ENCODE measurements around the gene HMOX2.

HMOX2 gene

GRCh38 chr16:4501071-4501478 lies 24.9 kb downstream of the HMOX2 start:
- intact Hi-C loops (cut with micrococcal nuclease): no loop called here
- Mint-ChIP-seq H3K9me3 (no peaks in the 10 kb centered on the region), H3K4me3 (no peak overlapping the region), H3K4me1 (ENCODE audit: low read depth) (peaks cover 42% of the 10 kb centered on the region), H3K27me3 (no peaks in the 10 kb centered on the region), H3K27ac (no peak overlapping the region), H3K36me3 (ENCODE audit: low read depth) (peaks cover 35% of the 10 kb centered on the region)

DNA sequence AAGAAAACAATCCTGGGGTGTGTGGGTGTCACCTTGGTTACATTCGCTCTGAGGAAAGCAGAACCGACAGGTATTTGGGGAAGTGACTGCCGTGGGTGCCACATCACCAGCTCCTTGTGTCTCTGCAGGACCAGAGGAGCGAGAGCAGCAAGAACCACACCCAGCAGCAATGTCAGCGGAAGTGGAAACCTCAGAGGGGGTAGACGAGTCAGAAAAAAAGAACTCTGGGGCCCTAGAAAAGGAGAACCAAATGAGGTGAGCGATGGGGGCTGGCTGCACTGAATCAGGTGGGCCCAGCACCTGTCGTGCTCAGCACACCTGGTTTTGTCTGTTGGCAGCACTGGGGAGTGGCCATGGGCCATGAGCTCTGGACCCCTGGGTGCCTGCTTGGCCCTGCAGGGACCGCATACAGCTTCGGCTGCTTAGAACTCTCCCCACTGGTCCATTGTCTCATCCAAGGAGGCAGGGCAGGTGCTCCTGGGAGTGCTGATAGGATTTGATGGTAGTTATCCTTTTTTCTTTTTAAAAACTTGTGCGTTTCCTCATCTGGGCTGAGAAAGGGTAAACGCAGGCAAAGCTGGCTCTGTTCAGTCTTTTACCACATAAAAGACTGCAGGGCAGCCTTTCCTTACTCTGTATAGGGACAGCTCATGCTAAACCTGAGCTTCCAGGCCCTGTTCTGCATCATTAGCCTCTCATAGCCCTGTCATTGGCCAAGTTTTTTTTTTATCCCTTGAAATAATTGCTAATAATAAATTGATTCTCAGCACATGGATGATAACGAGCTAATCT lies 29.4 kb downstream of the HMOX2 start:
- no peak overlapping the region for H3K4me3 Mint-ChIP-seq
- H3K4me1 Mint-ChIP-seq (ENCODE audit: low read depth): peaks cover 55% of the 10 kb centered on the region
- peaks cover 48% of the 10 kb centered on the region for H3K36me3 Mint-ChIP-seq (ENCODE audit: low read depth)
- peak overlapping the region; percentile 39 for H3K27ac Mint-ChIP-seq
- no peaks in the 10 kb centered on the region for H3K9me3 Mint-ChIP-seq
- no peaks in the 10 kb centered on the region for H3K27me3 Mint-ChIP-seq
- intact Hi-C loops (cut with micrococcal nuclease): loop anchor here (1.0 to 5.0 kb wide), 3 partner anchors 43 to 177 kb away; no protein-coding TSS in a partner anchor

DNA sequence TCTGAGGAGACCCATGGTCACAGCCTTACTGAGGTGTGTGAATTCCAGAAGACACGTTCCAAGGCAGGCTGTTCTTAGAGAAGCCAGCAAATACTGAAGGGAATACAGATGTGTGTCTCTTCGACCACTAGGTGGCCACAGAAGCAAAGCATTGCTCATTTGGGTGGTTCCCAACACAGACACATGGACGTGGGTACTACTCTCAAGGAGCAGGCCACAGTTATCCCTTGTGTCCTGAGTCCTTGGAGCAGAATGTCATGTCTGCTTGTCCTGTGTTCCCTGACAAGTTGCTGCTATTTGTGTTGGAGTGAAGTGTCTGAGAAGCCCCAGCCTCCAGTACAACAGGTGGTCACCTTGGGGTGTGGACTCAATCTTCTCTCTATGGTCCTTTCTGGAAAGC lies 30.3 kb downstream of the HMOX2 start:
- Mint-ChIP-seq H3K4me3 (no peak overlapping the region), H3K27ac (peak overlapping the region; percentile 21), H3K27me3 (no peaks in the 10 kb centered on the region), H3K36me3 (ENCODE audit: low read depth) (peaks cover 57% of the 10 kb centered on the region), H3K4me1 (ENCODE audit: low read depth) (peaks cover 55% of the 10 kb centered on the region), H3K9me3 (no peaks in the 10 kb centered on the region)
- intact Hi-C loops (cut with micrococcal nuclease): loop anchor here (1.0 to 5.0 kb wide), 3 partner anchors 42 to 176 kb away; no protein-coding TSS in a partner anchor

DNA sequence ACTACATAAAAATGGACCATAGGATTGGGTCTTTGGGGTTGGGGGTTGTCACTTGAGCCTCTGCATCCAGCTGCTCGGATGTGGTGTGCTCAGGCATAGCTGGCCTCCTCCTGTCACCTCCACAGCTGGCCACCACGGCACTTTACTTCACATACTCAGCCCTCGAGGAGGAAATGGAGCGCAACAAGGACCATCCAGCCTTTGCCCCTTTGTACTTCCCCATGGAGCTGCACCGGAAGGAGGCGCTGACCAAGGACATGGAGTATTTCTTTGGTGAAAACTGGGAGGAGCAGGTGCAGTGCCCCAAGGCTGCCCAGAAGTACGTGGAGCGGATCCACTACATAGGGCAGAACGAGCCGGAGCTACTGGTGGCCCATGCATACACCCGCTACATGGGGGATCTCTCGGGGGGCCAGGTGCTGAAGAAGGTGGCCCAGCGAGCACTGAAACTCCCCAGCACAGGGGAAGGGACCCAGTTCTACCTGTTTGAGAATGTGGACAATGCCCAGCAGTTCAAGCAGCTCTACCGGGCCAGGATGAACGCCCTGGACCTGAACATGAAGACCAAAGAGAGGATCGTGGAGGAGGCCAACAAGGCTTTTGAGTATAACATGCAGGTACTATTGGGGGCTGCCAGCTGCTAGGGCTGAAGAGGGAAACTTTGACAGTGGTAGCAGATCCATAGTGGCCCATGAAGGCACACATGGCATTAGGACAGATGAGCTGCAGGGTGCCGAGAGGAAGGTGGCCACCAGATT lies 31.6 kb downstream of the HMOX2 start:
- intact Hi-C loops (cut with micrococcal nuclease): loop anchor here (2.0 to 5.0 kb wide), 2 partner anchors 77 to 175 kb away; no protein-coding TSS in a partner anchor
- Mint-ChIP-seq H3K36me3 (ENCODE audit: low read depth) (peaks cover 70% of the 10 kb centered on the region), H3K27me3 (no peaks in the 10 kb centered on the region), H3K4me3 (no peak overlapping the region), H3K4me1 (ENCODE audit: low read depth) (peaks cover 65% of the 10 kb centered on the region), H3K27ac (no peak overlapping the region), H3K9me3 (no peaks in the 10 kb centered on the region)

DNA sequence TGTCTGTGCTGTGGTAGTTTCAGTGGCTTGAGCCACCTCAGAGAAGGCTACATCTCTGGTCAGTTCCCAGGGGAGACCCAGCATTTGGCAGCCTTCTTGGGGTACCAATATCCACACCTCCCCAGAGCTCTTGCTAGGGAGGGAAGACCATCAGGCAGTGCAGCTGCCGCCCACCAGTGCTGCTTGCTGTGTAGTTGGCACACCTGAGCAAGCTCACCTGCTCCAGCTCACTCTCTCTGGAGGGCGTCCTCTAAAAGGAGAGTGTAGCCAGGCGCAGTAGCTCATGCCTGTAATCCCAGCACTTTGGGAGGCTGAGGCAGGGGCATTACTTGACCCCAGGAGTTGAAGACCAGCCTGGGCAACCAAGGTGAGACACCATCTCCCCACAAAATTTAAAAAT lies 32.6 kb downstream of the HMOX2 start:
- Mint-ChIP-seq H3K36me3 (ENCODE audit: low read depth) (peaks cover 80% of the 10 kb centered on the region), H3K4me1 (ENCODE audit: low read depth) (peaks cover 70% of the 10 kb centered on the region), H3K9me3 (no peaks in the 10 kb centered on the region), H3K4me3 (no peak overlapping the region), H3K27me3 (no peaks in the 10 kb centered on the region), H3K27ac (no peak overlapping the region)
- intact Hi-C loops (cut with micrococcal nuclease): loop anchor here (5.0 kb wide), 1 partner anchor 173 kb away; no protein-coding TSS in a partner anchor

GRCh38 chr16:4509420-4509819 lies 33.2 kb downstream of the HMOX2 start:
- Mint-ChIP-seq H3K4me3 (no peak overlapping the region), H3K4me1 (ENCODE audit: low read depth) (peaks cover 76% of the 10 kb centered on the region), H3K36me3 (ENCODE audit: low read depth) (peaks cover 86% of the 10 kb centered on the region), H3K27me3 (no peaks in the 10 kb centered on the region), H3K9me3 (no peaks in the 10 kb centered on the region), H3K27ac (peak overlapping the region; percentile 8)
- intact Hi-C loops (cut with micrococcal nuclease): loop anchor here (5.0 kb wide), 1 partner anchor 173 kb away; no protein-coding TSS in a partner anchor

DNA sequence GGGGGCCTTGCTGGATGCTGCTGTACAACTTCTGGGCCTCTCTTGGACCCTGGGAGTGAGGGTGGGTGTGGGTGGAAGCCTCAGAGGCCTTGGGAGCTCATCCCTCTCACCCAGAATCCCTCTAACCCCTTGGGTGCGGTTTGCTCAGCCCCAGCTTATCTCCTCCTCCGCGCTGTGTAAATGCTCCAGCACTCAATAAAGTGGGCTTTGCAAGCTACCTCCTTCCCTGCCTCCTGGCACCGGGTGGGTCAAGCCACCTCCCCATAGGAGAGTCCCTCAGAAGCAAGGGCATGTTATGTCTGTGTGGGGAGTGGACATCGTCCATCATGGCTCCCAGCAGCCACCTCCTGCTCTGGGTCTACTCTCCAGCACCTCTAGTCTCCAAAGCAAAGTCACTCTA lies 33.9 kb downstream of the HMOX2 start:
- Mint-ChIP-seq H3K4me3 (no peak overlapping the region), H3K27ac (peak overlapping the region; percentile 8), H3K9me3 (no peaks in the 10 kb centered on the region), H3K27me3 (no peaks in the 10 kb centered on the region), H3K4me1 (ENCODE audit: low read depth) (peaks cover 77% of the 10 kb centered on the region), H3K36me3 (ENCODE audit: low read depth) (peaks cover 86% of the 10 kb centered on the region)
- intact Hi-C loops (cut with micrococcal nuclease): loop anchor here (10.0 kb wide), 1 partner anchor 155 kb away; no protein-coding TSS in a partner anchor

DNA sequence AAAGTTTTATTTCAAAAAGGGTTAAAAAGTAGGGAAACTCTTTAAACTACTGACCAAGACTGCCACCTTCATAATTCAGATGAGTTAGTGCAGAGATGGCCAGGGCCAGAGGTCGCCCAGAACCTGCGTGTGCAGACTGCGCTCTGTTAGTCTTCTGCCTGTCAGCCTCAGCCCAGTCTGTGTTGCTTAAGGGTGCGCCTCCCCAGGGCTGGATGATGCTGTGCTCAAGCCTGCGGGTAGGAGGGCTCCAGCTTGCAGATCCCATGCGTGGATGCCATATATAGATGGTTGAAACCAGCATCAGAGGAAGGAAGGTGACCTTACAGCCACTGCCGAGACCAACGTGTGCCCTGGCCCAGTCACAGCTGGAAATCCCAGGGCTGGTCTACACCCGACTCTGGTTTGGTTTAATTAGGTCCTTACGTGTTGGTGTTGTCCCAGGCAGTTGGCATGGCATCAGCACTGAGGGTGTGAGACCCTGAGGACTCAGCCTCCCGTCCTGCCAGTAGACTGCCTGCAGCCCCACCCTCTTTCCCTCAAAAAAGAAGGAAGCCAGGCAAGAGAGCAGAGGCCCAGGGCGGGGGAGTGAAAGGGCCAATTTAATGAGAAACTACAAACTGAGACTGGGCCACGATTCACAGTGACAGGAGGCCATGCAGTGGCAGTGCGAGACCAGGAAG lies 34.7 kb downstream of the HMOX2 start:
- Mint-ChIP-seq H3K4me3 (peak overlapping the region; percentile 10), H3K4me1 (ENCODE audit: low read depth) (peaks cover 77% of the 10 kb centered on the region), H3K27ac (peak overlapping the region; percentile 89), H3K36me3 (ENCODE audit: low read depth) (peaks cover 85% of the 10 kb centered on the region), H3K27me3 (no peaks in the 10 kb centered on the region), H3K9me3 (no peaks in the 10 kb centered on the region)
- intact Hi-C loops (cut with micrococcal nuclease): loop anchor here (10.0 kb wide), 1 partner anchor 154 kb away; no protein-coding TSS in a partner anchor

GRCh38 chr16:4511441-4512082 lies 35.4 kb downstream of the HMOX2 start:
- Mint-ChIP-seq H3K27ac (peak overlapping the region; percentile 89), H3K36me3 (ENCODE audit: low read depth) (peaks cover 79% of the 10 kb centered on the region)

DNA sequence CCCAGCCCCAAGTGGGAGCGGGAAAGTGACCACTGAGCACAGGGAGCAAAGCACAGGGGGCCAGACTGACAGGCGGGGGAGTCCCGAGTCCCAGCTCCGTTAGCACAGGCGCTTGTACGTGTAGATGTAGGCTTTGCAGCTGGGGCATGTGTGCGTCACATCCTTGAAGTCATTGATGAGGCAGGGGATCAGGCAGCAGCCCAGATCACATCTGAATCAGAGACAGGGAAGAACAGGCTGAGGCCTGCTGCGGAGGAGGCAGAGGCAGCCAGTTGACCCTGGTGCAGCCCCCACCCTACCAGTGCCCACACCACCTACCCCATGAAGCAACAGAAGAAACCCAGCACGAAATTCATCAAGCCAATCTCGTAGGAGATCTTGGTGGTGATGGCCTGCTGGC lies 36.3 kb downstream of the HMOX2 start:
- Mint-ChIP-seq H3K27me3 (no peaks in the 10 kb centered on the region), H3K9me3 (no peaks in the 10 kb centered on the region), H3K4me1 (ENCODE audit: low read depth) (peaks cover 81% of the 10 kb centered on the region), H3K4me3 (no peak overlapping the region), H3K27ac (peak overlapping the region; percentile 89), H3K36me3 (ENCODE audit: low read depth) (peaks cover 70% of the 10 kb centered on the region)
- intact Hi-C loops (cut with micrococcal nuclease): loop anchor here (10.0 kb wide), 1 partner anchor 152 kb away; no protein-coding TSS in a partner anchor

More at GRCh38 chr16:4511441-4512082, 35.4 kb downstream of the HMOX2 start:
- H3K4me3 Mint-ChIP-seq: peak overlapping the region; percentile 10
- intact Hi-C loops (cut with micrococcal nuclease): loop anchor here (10.0 kb wide), 1 partner anchor 153 kb away; no protein-coding TSS in a partner anchor
- no peaks in the 10 kb centered on the region for H3K27me3 Mint-ChIP-seq
- no peaks in the 10 kb centered on the region for H3K9me3 Mint-ChIP-seq
- peaks cover 76% of the 10 kb centered on the region for H3K4me1 Mint-ChIP-seq (ENCODE audit: low read depth)

DNA sequence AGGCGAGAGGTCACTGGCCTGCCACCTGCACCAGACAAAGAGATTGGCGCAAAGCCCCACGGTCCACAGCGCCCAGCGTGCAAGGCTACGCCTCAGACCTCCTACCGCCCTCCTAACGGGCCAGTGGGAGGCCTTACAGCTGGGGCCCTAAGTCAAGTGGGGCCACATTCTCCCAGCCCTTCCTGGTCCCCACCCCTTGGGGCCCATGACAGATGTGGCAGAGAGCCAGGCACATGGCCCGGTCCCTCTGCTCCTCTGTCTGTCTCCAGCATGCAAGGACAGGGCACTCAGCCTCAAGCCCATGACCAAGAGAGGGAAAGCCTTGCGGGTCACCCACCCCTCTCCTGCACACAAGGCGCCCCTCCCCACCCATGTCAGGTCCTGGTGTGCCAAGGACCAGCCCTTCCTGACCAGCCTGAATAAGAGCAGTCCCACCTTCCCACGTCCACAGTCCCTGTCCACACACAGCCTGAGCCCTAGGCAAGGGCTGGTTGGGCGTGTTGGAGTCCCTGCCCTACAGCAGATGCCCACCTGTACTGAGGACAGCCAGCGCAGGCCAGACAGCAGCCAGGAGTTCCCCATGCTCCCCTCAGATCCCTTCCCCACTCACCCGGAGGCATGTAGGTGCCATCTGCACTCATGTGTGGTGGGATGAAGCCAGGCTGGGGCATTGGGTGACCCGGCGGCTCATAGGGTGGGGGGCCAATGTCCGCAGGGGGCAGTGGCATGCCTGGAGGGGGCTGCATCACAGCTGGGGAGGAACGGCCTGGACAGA lies 37.1 kb downstream of the HMOX2 start:
- Mint-ChIP-seq H3K27me3 (no peaks in the 10 kb centered on the region), H3K4me3 (no peak overlapping the region), H3K27ac (peak overlapping the region; percentile 89), H3K36me3 (ENCODE audit: low read depth) (peaks cover 64% of the 10 kb centered on the region), H3K9me3 (no peaks in the 10 kb centered on the region), H3K4me1 (ENCODE audit: low read depth) (peaks cover 82% of the 10 kb centered on the region)
- intact Hi-C loops (cut with micrococcal nuclease): loop anchor here (10.0 kb wide), 1 partner anchor 152 kb away; no protein-coding TSS in a partner anchor

DNA sequence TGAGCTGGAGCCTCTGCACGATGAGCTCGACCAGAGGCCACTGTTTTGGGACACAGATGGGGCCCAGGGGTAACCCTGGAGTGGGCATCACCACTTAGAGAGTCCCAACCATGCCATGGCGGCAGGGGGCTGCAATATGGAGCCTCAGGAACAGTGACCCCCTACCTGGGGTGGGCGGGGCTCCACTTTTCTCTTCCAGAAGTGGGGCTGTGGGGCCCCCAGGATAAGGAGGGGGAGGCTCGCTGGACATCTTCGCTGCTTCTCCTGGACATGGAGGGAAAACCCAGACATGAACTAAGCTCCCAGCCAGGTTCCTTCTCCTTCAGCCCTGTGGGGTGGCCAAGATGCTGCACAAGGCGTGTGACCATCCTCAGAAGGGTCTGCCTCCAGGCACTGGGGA lies 37.7 kb downstream of the HMOX2 start:
- H3K36me3 Mint-ChIP-seq (ENCODE audit: low read depth): peaks cover 63% of the 10 kb centered on the region
- no peaks in the 10 kb centered on the region for H3K9me3 Mint-ChIP-seq
- no peak overlapping the region for H3K4me3 Mint-ChIP-seq
- no peaks in the 10 kb centered on the region for H3K27me3 Mint-ChIP-seq
- H3K4me1 Mint-ChIP-seq (ENCODE audit: low read depth): peaks cover 87% of the 10 kb centered on the region
- intact Hi-C loops (cut with micrococcal nuclease): loop anchor here (10.0 kb wide), 1 partner anchor 151 kb away; no protein-coding TSS in a partner anchor
- H3K27ac Mint-ChIP-seq: peak overlapping the region; percentile 89
